Stomach (tissue), 9 donors: ENCODE results near the gene OCSTAMP. TPM values are rescaled to one million over a fixed set of nuclear protein-coding genes. Genes with fewer than 3 reads are reported as not detected.

Experiments
- DNase-seq, 2 donors: peaks; one replicate each; pipeline versions ENCODE4 v3.0.0 to v3.0.0-alpha.2; 2013 to 2019
- H3K27ac ChIP-seq, 5 donors: fragments of 200-600 bp in 4 of 5; sonication (generic) in 4 of 5; one replicate each; pipeline ENCODE4 v1.5.1; 2013 to 2019; ENCODE audit warnings: mild to moderate bottlenecking in 1 of 5, moderate library complexity in 1 of 5
- H3K27me3 ChIP-seq, 3 donors: fragments of 200-600 bp; sonication (generic); one replicate each; pipeline ENCODE4 v1.5.1; 2017 to 2019; ENCODE audit warnings: mixed run types in 1 of 3
- H3K36me3 ChIP-seq, 4 donors: fragments of 200-600 bp; sonication (generic); 1 replicate in 3 of 4; 2 replicates in 1 of 4; pipeline ENCODE4 v1.5.1; 2016 to 2019
- H3K4me1 ChIP-seq, 4 donors: fragments of 200-600 bp; sonication (generic); one replicate each; pipeline ENCODE4 v1.5.1; 2016 to 2019
- H3K4me3 ChIP-seq, 4 donors: fragments of 200-600 bp; sonication (generic) in 3 of 4; one replicate each; pipeline ENCODE4 v1.5.1; 2016 to 2019; ENCODE audit warnings: mild to moderate bottlenecking in 1 of 4
- H3K9me3 ChIP-seq, 4 donors: fragments of 200-600 bp; sonication (generic); one replicate each; pipeline ENCODE4 v1.5.1; 2016 to 2019
- CTCF ChIP-seq, 7 experiments: fragments of 450-650 bp in 4 of 7; fragments of 200-600 bp in 3 of 7; sonication (generic) in 3 of 7; IDR thresholded peaks; one replicate each; pipeline ENCODE4 v1.5.1; 2016 to 2019; ENCODE audit warnings: antibody characterized with exemption in 7 of 7, control low read depth in 2 of 7, mild to moderate bottlenecking in 1 of 7
- EP300 ChIP-seq: sonication (generic); formaldehyde crosslinking; IDR thresholded peaks from one replicate; pipeline ENCODE4 v1.6.1; 2017; ENCODE audit warnings: antibody characterized with exemption
- POLR2A ChIP-seq, 4 donors: fragments of 450-650 bp; IDR thresholded peaks; one replicate each; pipeline ENCODE4 v1.6.1; 2016; ENCODE audit warnings: antibody characterized with exemption in 4 of 4, control low read depth in 2 of 4, mild to moderate bottlenecking in 1 of 4, moderate library complexity in 1 of 4
- POLR2AphosphoS5 ChIP-seq, 3 donors: sonication (generic); formaldehyde crosslinking; IDR thresholded peaks; one replicate each; pipeline ENCODE4 v1.6.1; 2016; ENCODE audit warnings: antibody characterized with exemption in 3 of 3
- WGBS, 5 donors: extraction: QIAGEN DNeasy Blood & Tissue Kit in 3 of 5; methylation state at CpG; one replicate each; pipeline versions ENCODE4 v1.1.5 to v1.1.7; 2013 to 2018; 5-methylcytosine and 5-hydroxymethylcytosine counted together
- intact Hi-C: fragments of 100-400 bp; cut with DNase I; formaldehyde crosslinking; loops from one replicate; pipeline ENCODE4 v1.15.1; 2023; ENCODE audit warnings: low total_unique reads
- polyA plus RNA-seq, 3 donors: library from polyadenylated mRNA; stranded (reverse); fragments of 200-250 nt; gene quantifications; one replicate each; pipeline ENCODE4 v1.2.3, GENCODE V29; 2013
- total RNA-seq, 5 donors: library from RNA; depleted of rRNA; stranded (reverse); fragments of >200 nt; gene quantifications; one replicate each; pipeline versions ENCODE4 v1.1.0 to v1.2.3, GENCODE V29; 2014 to 2016
- donor health status: healthy with polysubstance abuse.
- donor health status: Bipolar disorder and iron deficiency.
- donor health status: healthy.

Gene OCSTAMP
- total and polyA plus RNA-seq, 8 donors: not detected

- H3K27ac ChIP-seq: no peak overlapping the region
- no peak for TF ChIP-seq CTCF (IDR thresholded peaks at IDR 0.05)
- TF ChIP-seq POLR2AphosphoS5 (IDR thresholded peaks at IDR 0.05): no peak
- no peak for TF ChIP-seq EP300
- no peak for TF ChIP-seq POLR2A (IDR thresholded peaks at IDR 0.05)
- 20 to 63% (median 42%) methylated on average over 2 of the region's 2 CpGs for WGBS, 5 donors
- intact Hi-C loops: no loop called here
- H3K9me3 ChIP-seq: no peaks in the 10 kb centered on the region
- DNase-seq: no peak
- H3K27me3 ChIP-seq: no peaks in the 10 kb centered on the region
- no peaks in the 10 kb centered on the region for H3K4me1 ChIP-seq
- H3K36me3 ChIP-seq: no peaks in the 10 kb centered on the region
- H3K4me3 ChIP-seq: no peak overlapping the region
These were observed 34.1 kb upstream of the OCSTAMP start for GRCh38 chr20:46584508-46584907.

- Histone ChIP-seq H3K36me3 (no peaks in the 10 kb centered on the region), H3K4me3 (no peak overlapping the region), H3K27me3 (no peaks in the 10 kb centered on the region), H3K4me1 (no peaks in the 10 kb centered on the region), H3K9me3 (no peaks in the 10 kb centered on the region), H3K27ac (no peak overlapping the region)
- intact Hi-C loops: no loop called here
- WGBS, 5 donors: 74 to 79% (median 76%) methylated on average over 16 to 17 of the region's 17 CpGs
- DNase-seq: no peak
- TF ChIP-seq EP300: no peak
- TF ChIP-seq POLR2A (IDR thresholded peaks at IDR 0.05): no peak
- no peak for TF ChIP-seq CTCF (IDR thresholded peaks at IDR 0.05)
- no peak for TF ChIP-seq POLR2AphosphoS5 (IDR thresholded peaks at IDR 0.05)
These were observed 33.2 kb upstream of the OCSTAMP start for GRCh38 chr20:46583411-46584214.

GRCh38 chr20:46582648-46583047, 32.2 kb upstream of the OCSTAMP start:
- no peak for DNase-seq

GRCh38 chr20:46581391-46581790, 30.9 kb upstream of the OCSTAMP start:
- DNase-seq: no peak
- Histone ChIP-seq H3K27me3 (no peaks in the 10 kb centered on the region), H3K9me3 (no peaks in the 10 kb centered on the region), H3K4me3 (no peak overlapping the region), H3K27ac (no peak overlapping the region), H3K4me1 (no peaks in the 10 kb centered on the region), H3K36me3 (no peaks in the 10 kb centered on the region)
- 84 to 97% (median 87%) methylated on average over 3 of the region's 3 CpGs for WGBS, 5 donors
- intact Hi-C loops: no loop called here
- TF ChIP-seq POLR2A (IDR thresholded peaks at IDR 0.05) (no peak), EP300 (no peak), POLR2AphosphoS5 (IDR thresholded peaks at IDR 0.05) (no peak), CTCF (IDR thresholded peaks at IDR 0.05) (no peak)

More at GRCh38 chr20:46582648-46583047, 32.2 kb upstream of the OCSTAMP start:
- WGBS, 5 donors: 88 to 94% (median 90%) methylated on average over 5 of the region's 5 CpGs
- Histone ChIP-seq H3K27me3 (no peaks in the 10 kb centered on the region), H3K4me3 (no peak overlapping the region), H3K4me1 (no peaks in the 10 kb centered on the region), H3K9me3 (no peaks in the 10 kb centered on the region), H3K27ac (no peak overlapping the region), H3K36me3 (no peaks in the 10 kb centered on the region)
- TF ChIP-seq CTCF (IDR thresholded peaks at IDR 0.05) (no peak), EP300 (no peak), POLR2AphosphoS5 (IDR thresholded peaks at IDR 0.05) (no peak), POLR2A (IDR thresholded peaks at IDR 0.05) (no peak)
- intact Hi-C loops: no loop called here
